Hepatic stellate cell (primary cell): Measurements from ENCODE around the gene CLEC2L.

Experiments used
- DNase-seq: peaks from one replicate; pipeline ENCODE4 v3.0.0; 2011; ENCODE audit warnings: low spot score

Gene CLEC2L

DNA sequence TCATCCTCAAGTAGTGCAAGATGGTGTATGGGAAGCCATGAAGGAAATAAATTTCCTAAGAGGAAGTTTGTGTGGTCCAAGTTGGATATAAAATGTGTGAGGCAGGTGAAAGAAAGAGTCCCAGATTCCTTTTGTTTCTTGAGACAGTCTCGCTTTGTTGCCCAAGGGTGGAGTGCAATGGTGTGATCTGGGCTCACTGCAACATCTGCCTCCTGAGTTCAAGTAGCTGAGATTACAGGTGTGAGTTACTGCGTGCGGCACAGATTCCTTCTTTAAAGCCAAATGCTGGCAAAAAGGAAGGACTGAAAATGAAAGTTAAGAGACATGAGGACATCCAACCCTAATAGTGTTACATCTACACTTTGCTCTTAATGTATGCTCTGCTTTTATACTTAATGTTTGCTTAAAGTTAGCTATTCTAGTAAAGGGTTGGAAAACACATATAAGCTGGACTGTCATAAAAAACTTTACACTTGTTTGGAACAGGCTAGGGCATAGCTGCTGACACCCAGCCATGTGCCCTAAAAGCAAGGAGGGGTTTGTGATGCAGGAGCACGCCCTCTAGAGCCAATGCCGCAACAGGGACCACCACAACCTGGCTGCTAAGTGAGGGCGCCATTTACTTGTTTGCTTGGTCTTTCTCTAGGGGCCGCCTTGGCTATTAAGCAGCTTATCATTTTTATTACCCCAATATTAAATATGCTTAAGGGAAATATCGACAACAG lies 34.5 kb downstream of the CLEC2L start:
- DNase-seq, result no peak

DNA sequence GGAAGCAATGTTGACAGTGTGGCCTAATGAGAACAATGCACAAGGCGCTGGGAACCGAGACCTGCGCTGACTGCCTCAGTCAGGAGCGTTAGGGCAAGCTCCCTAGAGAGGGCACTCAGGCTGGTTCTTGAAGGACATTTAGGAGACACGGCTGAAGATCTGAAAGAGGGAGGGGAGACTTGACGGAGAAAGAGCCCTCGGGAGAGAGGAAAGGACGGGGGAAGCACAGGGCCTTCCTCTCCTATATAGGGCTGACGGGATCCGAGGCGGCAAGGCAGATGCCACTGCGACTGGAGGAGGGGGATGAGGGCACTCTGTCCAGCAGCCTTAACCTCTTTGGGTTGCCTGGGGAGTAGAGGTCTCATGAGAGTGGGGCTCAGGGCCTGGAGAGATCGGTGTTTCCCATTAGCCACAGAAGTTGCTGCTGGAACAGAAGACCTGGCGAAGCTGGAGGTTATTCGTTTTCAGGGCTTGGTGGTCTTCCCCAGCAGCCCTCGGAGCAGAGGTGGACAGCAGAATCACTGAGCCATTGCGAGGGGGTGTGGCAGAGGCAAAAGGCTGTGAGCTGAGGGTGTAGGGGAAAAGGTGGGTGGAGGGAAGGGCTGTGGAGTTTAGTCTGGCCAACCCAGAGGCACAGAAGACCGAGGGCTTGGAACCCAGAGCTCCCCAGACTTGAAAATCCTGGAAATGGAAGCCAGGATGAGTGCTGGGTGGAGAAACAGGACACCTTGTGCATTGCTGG lies 36.0 kb downstream of the CLEC2L start:
- DNase-seq, result no peak

DNA sequence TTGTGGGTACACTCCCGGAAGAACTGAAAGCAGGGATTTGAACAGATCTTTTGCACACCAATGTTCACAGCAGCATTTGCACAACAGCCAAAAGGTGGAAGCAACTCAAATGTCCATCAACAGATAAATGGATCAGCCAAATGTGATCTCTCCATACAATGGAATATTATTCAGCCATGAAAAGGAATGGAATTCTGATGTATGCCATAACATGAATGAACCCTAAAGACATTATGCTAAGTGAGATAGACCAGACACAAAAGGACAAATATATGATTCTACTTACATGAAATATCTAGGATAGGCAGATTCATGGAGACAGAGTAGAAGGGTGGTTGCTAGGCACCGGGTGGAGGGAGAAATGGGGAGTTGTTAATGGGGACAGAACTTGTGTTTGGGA lies 36.7 kb downstream of the CLEC2L start:
- DNase-seq, result no peak

DNA sequence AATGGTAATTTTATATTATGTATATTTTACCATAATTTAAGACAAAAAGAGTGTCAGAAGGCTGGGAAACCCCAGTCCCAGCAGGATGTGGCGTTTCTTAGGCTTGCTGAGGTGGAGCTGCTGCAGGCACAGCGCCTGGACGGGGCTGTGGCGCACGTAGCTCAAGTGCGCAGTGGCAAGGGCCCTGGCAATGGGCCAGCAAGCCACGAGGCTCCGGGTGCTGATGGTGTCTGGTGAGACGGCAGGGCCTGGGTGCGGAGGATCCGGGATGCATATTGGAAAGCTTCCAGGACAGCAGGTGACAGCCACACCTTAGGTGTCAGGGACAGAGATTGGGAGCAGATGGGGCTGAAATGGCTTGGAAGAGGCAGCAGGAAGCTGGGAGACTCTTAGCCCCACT lies 37.2 kb downstream of the CLEC2L start:
- DNase-seq, result no peak

DNA sequence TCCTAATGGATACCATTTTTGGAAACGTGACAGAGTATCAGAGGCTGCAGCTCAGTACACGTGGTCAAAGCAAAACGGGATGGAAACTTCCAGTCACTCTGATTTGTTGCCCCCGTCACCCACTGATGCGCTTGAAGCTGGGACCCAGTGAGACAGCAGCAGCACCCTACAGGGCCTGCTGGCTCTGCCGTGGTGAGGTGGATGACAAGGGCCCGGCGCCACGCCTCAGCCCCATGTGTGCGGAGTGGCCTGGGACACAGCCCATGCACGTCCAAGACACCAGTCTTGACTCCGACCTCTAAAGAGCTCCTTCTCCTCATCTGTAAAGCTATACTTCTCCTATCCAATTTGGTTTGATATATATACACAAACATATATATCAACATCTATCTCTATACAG lies 39.0 kb downstream of the CLEC2L start:
- DNase-seq, result no peak

- no peak for DNase-seq
Observed at GRCh38 chr7:139562961-139563565, 39.6 kb downstream of the CLEC2L start.

GRCh38 chr7:139563856-139564255 lies 40.4 kb downstream of the CLEC2L start:
- DNase-seq, result no peak

GRCh38 chr7:139566075-139566474 lies 42.6 kb downstream of the CLEC2L start:
- DNase-seq, result no peak

- no peak for DNase-seq
Observed at GRCh38 chr7:139566736-139567646, 43.5 kb downstream of the CLEC2L start.

DNA sequence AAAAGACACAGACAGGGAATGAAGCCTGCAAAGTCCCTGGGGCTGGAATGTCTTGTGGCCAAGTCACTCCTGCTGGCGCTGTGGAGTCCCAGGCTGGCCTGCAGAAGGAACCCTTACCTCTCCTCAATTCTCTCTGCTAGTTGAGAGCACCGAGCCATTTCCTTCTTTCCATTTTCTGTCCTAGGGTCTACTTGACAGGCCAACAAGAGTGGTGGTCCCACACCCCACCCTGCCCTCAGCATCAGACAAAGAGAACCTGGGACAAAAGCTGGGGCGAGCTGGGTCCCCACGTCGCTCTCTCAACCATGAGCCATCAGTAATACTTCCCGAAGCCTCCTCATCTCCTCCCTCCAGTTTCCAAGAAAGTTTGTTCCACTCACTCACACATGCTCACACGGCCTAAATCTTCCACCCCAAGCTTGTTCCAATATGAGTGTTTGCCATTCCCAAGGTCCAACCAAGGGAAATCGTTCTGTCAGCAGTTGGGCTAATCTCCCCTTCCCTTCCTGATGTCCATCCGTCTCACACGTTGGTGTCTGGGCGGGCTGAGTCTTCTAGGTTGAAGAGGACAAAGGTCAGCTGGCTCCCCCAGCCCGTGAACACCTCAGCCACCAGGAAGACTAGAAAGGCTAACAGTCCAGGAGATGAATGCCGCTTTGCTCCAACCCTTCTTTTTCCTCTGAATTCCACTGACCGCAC lies 44.3 kb downstream of the CLEC2L start:
- DNase-seq, result no peak

GRCh38 chr7:139568346-139568675 lies 44.8 kb downstream of the CLEC2L start:
- no peak for DNase-seq

DNA sequence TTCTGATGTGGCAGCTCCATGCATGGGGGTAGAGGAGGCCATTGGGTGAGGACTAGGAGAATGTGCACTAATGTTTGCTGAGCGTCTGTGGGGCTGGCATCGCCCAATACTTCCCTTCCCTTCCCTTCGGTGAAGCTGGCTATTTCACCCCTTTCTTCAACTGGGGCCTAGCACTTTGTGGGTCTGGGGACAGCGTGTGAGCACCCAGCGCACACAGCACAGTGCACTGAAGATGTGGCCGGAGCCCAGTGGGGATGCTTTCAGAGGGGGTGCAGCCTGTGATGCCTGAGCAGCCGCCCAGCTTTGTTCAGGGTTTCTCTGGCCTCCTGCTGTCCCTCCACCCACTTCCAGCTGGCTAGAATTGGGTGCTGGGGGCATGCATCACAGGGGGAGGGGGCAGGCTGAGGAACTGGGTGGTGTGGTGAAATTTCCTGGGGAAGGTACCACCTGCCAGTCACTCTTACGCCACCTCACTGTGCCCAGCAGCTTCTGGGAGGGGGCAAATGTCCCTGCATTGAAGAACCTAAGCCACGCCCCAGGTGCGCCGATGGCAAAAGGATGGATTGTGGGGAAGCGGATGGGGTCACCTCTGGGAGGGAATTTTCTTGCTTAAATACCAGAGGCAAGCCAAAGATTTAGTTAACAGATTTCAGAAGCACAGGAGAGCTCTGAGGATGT lies 45.5 kb downstream of the CLEC2L start:
- DNase-seq, result no peak

DNA sequence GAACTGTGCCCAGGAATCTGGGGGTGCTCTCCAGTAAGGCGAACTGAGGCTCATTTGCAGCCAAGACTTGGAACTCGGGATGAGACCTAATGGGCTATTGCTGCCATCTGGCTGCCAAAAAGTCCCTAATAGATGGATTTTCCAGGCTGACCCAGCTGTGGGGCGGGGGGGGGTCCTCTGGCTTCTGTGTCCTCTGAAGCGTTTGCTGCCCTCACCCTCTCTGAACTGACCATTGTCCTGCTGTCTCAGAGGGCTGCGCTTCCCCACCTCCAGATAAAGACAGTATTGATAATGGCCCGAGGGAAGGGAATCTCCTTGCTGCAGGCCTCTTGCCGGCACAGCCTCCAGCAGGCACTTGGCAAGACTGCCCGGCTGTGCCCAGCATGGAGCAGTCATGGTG lies 46.6 kb downstream of the CLEC2L start:
- DNase-seq, result no peak

- DNase-seq, result no peak
Observed at GRCh38 chr7:139570626-139571025, 47.1 kb downstream of the CLEC2L start.

DNA sequence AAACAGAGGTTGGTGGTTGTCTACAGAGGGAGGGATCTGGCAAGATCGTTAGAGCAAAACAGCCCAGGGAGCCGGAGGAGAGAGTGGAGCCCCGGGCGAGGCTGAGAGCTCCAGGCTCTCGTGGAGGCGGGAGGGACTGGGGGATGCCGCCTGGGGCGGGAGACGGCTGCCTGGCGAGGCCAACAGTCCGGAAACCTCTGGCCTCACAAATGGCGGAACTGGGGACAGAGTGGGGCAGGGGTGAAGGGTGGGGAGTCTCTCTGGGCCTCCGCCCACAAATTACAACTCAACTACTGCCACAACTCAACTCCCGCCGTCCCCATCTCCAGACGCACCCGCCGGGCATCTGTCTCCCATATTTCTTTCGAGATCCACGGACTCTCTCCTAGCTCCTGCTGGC lies 47.7 kb downstream of the CLEC2L start:
- no peak for DNase-seq

GRCh38 chr7:139571651-139572050 lies 48.2 kb downstream of the CLEC2L start:
- DNase-seq, result no peak

DNA sequence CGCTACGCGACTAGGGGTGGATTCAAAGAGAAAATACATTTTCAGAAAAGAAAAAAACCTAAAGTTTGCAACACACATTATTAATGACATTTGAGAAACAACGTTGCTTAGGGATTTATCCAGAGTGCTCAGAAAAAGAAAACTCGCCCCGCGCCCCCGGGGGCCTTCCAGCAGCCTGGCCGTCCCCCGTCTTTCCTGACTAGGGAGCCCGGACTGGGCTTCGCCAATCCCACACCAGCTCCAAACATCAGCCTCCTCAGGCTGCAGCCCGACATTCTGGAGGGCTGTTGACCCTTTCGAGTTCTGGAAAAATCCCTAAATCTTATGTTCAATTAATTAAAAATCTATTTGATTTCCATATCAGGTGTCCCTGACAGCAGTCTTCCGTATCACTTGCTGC lies 48.6 kb downstream of the CLEC2L start:
- DNase-seq, result no peak

GRCh38 chr7:139572704-139573385 lies 49.4 kb downstream of the CLEC2L start:
- DNase-seq, result no peak

- DNase-seq, result no peak
Observed at GRCh38 chr7:139573871-139574270, 50.4 kb downstream of the CLEC2L start.

- no peak for DNase-seq
Observed at GRCh38 chr7:139574618-139575337, 51.3 kb downstream of the CLEC2L start.
